GM18511 (cell line): ENCODE data around the gene FIBCD1.

Source experiments
- ATAC-seq: cut with Tn5 transposase; IDR thresholded peaks from one replicate; pipeline ENCODE4 v1.9.1; 2021; ENCODE audit warnings: mild to moderate bottlenecking, moderate library complexity; ENCODE audit not compliant: unreplicated experiment

The FIBCD1 gene

GRCh38 chr9:130923611-130924447 lies 15.2 kb downstream of the FIBCD1 start:
- no peak for ATAC-seq

DNA sequence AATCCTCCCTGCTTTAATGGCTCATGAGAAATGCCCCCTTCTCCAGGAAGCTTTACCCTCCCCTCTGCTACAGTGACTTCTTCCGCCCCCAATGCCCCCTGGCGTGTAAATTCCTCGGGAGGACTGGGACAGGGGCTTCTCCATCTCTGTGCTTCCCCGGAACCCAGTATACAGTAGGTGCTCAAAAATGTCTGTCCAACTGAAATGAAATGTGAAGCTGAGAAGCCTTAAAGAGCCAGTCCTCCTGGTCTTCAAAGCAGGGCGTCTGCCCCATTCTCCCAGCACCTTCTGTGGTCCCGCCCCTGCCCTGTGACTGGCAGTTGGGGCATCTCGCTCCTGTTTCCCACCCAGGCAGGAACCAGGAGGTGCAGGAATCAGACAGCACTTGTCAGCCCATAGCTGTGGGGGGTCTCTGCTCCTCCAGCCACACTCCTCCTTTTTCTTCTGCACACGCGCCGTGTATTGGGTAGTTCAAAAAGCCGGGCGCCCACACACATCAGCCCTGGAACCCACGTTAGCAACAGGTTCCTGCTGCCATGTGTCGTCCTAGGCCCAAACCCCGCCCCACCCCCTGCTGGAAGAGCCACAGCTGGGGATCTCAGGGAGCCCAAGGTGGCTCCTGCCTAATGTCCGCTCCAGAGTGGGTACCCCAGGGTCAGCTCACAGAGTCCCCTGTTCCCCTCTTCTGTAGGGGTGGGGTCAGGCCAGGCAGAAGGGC lies 16.0 kb downstream of the FIBCD1 start:
- no peak for ATAC-seq

GRCh38 chr9:130921989-130922892 lies 16.8 kb downstream of the FIBCD1 start:
- no peak for ATAC-seq

GRCh38 chr9:130921300-130921988 lies 17.6 kb downstream of the FIBCD1 start:
- no peak for ATAC-seq

DNA sequence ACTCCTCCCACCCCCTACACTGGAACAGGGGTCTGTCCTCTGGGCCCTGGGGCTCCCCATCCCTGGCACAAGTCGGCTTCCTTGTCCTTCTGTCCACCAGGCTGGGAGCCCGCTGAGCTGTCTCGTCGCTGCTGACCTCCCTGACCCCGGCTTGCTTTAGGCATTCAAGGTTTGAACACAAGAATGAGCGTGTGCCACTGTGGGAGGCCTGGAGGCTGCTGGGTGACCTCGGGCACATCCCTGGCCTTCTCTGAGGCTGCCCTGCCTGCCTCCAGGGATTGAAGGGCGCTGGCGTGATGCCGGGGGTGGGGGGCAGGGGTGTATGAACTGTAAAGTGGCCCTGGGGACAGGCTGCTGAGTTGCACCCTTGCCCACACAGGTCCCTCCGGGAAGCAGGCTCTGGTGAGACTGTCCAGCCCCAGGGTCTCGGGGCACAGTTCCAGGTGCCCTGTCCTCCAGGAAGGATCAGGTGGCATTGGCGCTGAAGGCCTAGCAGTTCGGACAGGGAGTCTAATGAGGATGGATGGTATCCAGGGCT lies 18.2 kb downstream of the FIBCD1 start:
- ATAC-seq: no peak

GRCh38 chr9:130920233-130920632 lies 18.8 kb downstream of the FIBCD1 start:
- ATAC-seq: no peak

- ATAC-seq: no peak
Observed at GRCh38 chr9:130919559-130920145, 19.4 kb downstream of the FIBCD1 start.

DNA sequence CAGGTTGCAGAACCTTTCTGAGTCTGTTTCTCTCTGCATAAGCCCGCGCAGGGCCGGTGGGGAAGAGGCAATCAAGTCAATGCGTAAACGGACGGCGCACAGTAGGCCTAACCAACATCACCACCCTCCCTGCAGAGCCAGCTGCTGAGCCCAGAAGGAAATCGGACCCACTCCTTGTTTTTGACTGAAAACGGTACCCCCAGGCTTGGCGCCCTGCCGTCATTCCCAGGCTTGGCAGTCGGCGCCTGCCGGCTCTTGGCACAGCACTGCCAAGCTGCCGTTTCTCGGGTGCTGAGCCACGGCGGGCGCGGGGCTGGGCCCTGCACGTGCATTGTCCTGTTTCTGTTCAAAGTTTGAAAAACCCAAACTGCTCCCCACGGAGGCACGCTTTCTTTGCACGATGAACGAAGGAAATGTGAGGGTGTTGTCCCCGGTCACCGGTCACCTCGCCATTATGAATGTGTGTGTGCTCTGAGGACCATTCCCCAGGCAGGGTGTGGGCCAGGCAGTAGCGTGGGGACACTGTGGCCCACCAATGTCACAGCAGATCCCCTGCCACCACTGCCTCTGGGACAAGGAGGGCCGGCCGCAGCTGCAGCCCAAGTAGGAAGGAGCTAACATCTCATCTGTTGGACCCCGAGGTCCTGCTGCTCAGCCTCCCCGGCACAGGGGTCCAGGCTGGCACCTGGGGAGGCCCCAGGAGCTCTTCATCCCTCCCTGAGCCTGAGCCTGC lies 20.1 kb downstream of the FIBCD1 start:
- no peak for ATAC-seq

DNA sequence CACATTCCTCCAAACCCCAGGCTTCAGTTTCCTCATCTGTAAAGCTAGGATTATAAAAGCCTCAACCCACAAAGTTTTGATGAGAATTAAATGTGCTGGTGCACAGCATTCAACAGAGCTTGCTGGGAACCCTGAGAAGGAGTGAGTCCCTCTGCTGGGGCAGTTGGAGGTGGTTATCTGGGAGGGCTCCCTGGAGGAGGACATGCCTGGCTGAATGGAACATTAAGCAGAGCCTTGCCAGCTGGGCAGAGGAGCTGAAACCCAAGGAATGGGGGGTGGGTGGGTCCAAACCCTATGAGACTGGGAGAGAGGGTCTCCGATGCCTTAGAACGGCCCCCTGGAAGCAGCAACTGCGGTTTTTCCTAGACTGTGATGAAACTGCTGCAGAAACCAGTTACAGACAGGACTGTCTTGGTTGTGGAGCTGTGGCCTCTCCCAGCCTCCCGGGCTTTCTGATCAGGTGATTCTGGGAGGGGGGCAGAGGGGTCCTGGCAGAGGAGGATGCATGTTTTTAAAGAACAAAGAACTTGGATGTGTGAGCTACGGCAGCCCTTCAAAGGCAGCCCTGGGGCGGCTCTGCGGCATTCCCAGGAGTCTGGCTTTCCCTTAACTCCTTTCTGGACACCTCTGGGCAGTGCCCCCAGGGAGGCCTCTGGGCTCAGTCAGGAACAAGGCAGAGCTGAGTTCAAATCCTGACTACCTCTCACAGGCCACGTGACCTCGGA lies 20.8 kb downstream of the FIBCD1 start:
- no peak for ATAC-seq

DNA sequence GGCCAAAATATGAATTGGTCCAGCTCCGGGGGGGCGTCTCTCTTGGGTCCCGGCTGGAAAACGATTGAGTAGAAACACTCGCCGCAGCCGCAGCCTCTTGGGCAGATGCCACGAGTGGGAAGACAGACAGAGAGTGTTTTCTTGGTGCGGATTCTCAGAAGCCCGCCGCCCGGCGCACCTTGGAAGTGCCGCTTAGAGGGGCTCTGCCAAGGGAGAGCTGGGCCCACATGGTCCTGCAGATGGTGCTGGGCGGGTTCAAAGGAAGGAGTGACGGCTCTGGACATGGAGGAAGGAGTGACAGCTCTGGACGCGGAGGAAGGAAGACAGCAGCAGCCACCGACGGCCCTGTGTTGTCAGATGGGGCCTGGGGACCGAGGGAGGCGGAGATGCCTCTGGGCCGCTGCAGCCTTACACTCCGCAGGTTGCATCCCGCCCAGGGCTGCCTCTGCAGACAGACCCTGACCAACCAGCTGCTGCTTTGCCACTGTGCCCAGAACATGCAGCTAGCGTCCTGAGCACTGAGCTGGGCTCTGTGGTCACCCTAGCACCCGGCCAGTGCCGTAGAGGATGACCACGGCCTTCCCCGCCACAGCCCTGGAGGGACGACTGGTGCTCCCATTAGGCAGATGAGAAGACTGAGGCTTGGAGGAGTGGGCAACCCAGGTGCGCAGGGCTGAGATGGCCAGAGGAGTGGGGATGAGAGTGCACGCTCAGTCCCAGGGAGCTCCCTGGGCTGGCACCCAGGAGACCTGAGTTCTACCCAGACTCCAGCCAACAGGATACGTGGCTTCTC lies 21.7 kb downstream of the FIBCD1 start:
- ATAC-seq: no peak

GRCh38 chr9:130915096-130915447 lies 24.0 kb downstream of the FIBCD1 start:
- ATAC-seq: no peak

GRCh38 chr9:130914417-130915095 lies 24.5 kb downstream of the FIBCD1 start:
- ATAC-seq: no peak

- no peak for ATAC-seq
Observed at GRCh38 chr9:130913599-130914416, 25.2 kb downstream of the FIBCD1 start.

DNA sequence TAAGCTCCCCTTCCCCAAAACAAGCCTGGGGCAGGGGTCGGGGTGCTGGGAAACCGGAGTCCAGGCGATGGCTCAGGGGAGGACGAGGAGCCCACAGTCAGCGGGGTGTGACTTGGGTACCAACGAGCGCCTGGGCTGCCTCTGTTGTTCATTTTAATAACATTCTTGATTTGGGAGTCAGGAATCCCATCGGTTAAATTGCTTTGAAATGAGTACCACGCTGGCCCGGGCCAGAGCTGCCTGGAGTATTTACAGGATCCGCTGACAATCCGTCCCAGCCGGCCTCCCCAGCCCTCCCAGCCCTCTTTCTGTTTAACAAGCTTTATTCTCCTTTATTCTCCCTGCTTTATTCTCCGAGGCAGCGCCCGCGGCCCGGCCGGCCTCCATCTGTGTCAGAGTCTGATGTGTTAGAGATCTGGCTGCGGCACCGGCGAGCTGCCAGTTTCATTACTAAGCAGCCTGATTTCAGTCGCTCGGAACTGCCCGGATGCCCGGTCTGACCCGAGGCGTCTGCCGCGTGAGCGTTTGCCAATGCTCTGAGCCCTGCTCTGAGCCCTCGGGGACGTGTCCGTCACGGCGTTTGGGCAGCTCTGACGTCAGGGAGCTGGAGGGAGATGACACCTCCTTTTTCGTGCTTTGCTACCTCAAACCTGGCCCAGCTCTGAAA lies 26.0 kb downstream of the FIBCD1 start:
- no peak for ATAC-seq

- ATAC-seq: no peak
Observed at GRCh38 chr9:130911254-130912049, 27.6 kb downstream of the FIBCD1 start.
